H9 (cell line): ENCODE data around the gene CWC27. TPM values are rescaled to one million over a fixed set of nuclear protein-coding genes. Genes with fewer than 3 reads are reported as not detected.

ENCODE experiments used
- DNase-seq: peaks from one replicate; pipeline ENCODE4 v3.0.0-alpha.2; 2017
- H2AFZ ChIP-seq: one replicate; pipeline ENCODE4 v1.6.1; 2013; ENCODE audit warnings: mild to moderate bottlenecking, low read length, control low read depth, moderate library complexity
- H2AK5ac ChIP-seq: 2 replicates; pipeline ENCODE4 v1.6.1; 2013; ENCODE audit warnings: low read length, control low read depth, mixed read lengths; ENCODE audit not compliant: insufficient read length
- H2BK120ac ChIP-seq: one replicate; pipeline ENCODE4 v1.6.1; 2013; ENCODE audit warnings: low read depth, mild to moderate bottlenecking, low read length, control low read depth, inconsistent platforms; ENCODE audit not compliant: poor library complexity, severe bottlenecking
- H2BK12ac ChIP-seq: 2 replicates; pipeline ENCODE4 v1.6.1; 2013; ENCODE audit warnings: low read length, control low read depth, mixed read lengths, low read depth; ENCODE audit not compliant: insufficient read length
- H2BK15ac ChIP-seq: 2 replicates; pipeline ENCODE4 v1.6.1; 2013; ENCODE audit warnings: low read depth, low read length, control low read depth
- H2BK20ac ChIP-seq: one replicate; pipeline ENCODE4 v1.6.1; 2013; ENCODE audit warnings: low read depth, mild to moderate bottlenecking, low read length, control low read depth, inconsistent platforms; ENCODE audit not compliant: poor library complexity, severe bottlenecking
- H2BK5ac ChIP-seq: 2 replicates; pipeline ENCODE4 v1.6.1; 2013; ENCODE audit warnings: low read length, control low read depth, mixed read lengths; ENCODE audit not compliant: insufficient read length
- H3K14ac ChIP-seq: 2 replicates; pipeline ENCODE4 v1.6.1; 2013; ENCODE audit warnings: low read length, control low read depth; ENCODE audit not compliant: insufficient read depth
- H3K18ac ChIP-seq: 2 replicates; pipeline ENCODE4 v1.6.1; 2013; ENCODE audit warnings: low read depth, mild to moderate bottlenecking, mixed read lengths, low read length, control low read depth; ENCODE audit not compliant: insufficient read length
- H3K23ac ChIP-seq: 2 replicates; pipeline ENCODE4 v1.6.1; 2013; ENCODE audit warnings: low read length, control low read depth, mixed read lengths, low read depth; ENCODE audit not compliant: insufficient read length
- H3K23me2 ChIP-seq: 2 replicates; pipeline ENCODE4 v1.6.1; 2013; ENCODE audit warnings: low read depth, mild to moderate bottlenecking, mixed read lengths, low read length, control low read depth; ENCODE audit not compliant: insufficient read length, poor library complexity, severe bottlenecking
- H3K27ac ChIP-seq: 2 replicates; pipeline ENCODE4 v1.5.1; 2013; ENCODE audit warnings: low read length, control low read depth, mixed read lengths, low read depth; ENCODE audit not compliant: insufficient read length
- H3K27me3 ChIP-seq: 2 replicates; pipeline ENCODE4 v1.6.1; 2013; ENCODE audit warnings: low read length, control low read depth, inconsistent platforms; ENCODE audit not compliant: insufficient read depth
- H3K4ac ChIP-seq: 2 replicates; pipeline ENCODE4 v1.6.1; 2013; ENCODE audit warnings: low read depth, mild to moderate bottlenecking, control low read depth, inconsistent platforms, low read length, moderate library complexity
- H3K4me1 ChIP-seq: 2 replicates; pipeline ENCODE4 v1.6.1; 2013; ENCODE audit warnings: low read length, control low read depth, inconsistent platforms; ENCODE audit not compliant: insufficient read depth
- H3K4me2 ChIP-seq: 2 replicates; pipeline ENCODE4 v1.6.1; 2013; ENCODE audit warnings: low read length, control low read depth, mixed read lengths; ENCODE audit not compliant: insufficient read length, insufficient read depth
- H3K56ac ChIP-seq: 2 replicates; pipeline ENCODE4 v1.6.1; 2013; ENCODE audit warnings: low read depth, mild to moderate bottlenecking, mixed read lengths, low read length, control low read depth; ENCODE audit not compliant: insufficient read length
- H3K79me1 ChIP-seq: 2 replicates; pipeline ENCODE4 v1.6.1; 2013; ENCODE audit warnings: low read depth, mild to moderate bottlenecking, moderate library complexity, low read length, control low read depth, inconsistent platforms; ENCODE audit not compliant: insufficient read depth, poor library complexity, severe bottlenecking
- H3K79me2 ChIP-seq: 2 replicates; pipeline ENCODE4 v1.6.1; 2013; ENCODE audit warnings: low read length, control low read depth, inconsistent platforms; ENCODE audit not compliant: insufficient read depth
- H3K9ac ChIP-seq: 2 replicates; pipeline ENCODE4 v1.6.1; 2013; ENCODE audit warnings: low read length, control low read depth, mixed read lengths; ENCODE audit not compliant: insufficient read length; ENCODE audit errors: extremely low read depth
- H3K9me3 ChIP-seq: one replicate; pipeline ENCODE4 v1.6.1; 2013; ENCODE audit warnings: low read depth, low read length, inconsistent platforms; ENCODE audit not compliant: control insufficient read depth
- H3T11ph ChIP-seq: one replicate; pipeline ENCODE4 v1.6.1; 2013; ENCODE audit warnings: mild to moderate bottlenecking, low read length, control low read depth, inconsistent platforms
- H4K20me1 ChIP-seq: one replicate; pipeline ENCODE4 v1.6.1; 2013; ENCODE audit not compliant: control insufficient read depth, insufficient read length, insufficient read depth
- H4K5ac ChIP-seq: 2 replicates; pipeline ENCODE4 v1.6.1; 2013; ENCODE audit warnings: low read depth, mild to moderate bottlenecking, mixed read lengths, low read length, control low read depth; ENCODE audit not compliant: insufficient read length
- H4K8ac ChIP-seq: replicated peaks from 2 replicates; pipeline ENCODE4 v1.6.1; 2013; ENCODE audit warnings: low read length, control low read depth, mixed read lengths, low read depth; ENCODE audit not compliant: insufficient read length
- H4K91ac ChIP-seq: 2 replicates; pipeline ENCODE4 v1.6.1; 2013; ENCODE audit warnings: low read depth, mild to moderate bottlenecking, moderate library complexity, mixed read lengths, low read length, control low read depth; ENCODE audit not compliant: insufficient read length
- H3K27ac Mint-ChIP-seq, 3 experiments: 2 replicates in 2 of 3; 3 replicates in 1 of 3; pipeline ENCODE4 v1.8.0; 2020 to 2021; ENCODE audit warnings: mixed read lengths in 3 of 3, mild to moderate bottlenecking in 1 of 3, moderate library complexity in 1 of 3
- H3K27me3 Mint-ChIP-seq: 2 replicates; pipeline ENCODE4 v1.8.0; 2021; ENCODE audit warnings: low read depth, mild to moderate bottlenecking, moderate library complexity, mixed read lengths
- H3K36me3 Mint-ChIP-seq, 3 experiments: 2 replicates in 2 of 3; 3 replicates in 1 of 3; pipeline ENCODE4 v1.8.0; 2020 to 2021; ENCODE audit warnings: low read depth in 3 of 3, mixed read lengths in 3 of 3; ENCODE audit not compliant: insufficient read depth in 1 of 3
- H3K4me1 Mint-ChIP-seq, 2 experiments: 2 replicates each; pipeline ENCODE4 v1.8.0; 2020; ENCODE audit warnings: mixed read lengths in 2 of 2
- H3K4me3 Mint-ChIP-seq, 2 experiments: 2 replicates in 1 of 2; 3 replicates in 1 of 2; pipeline ENCODE4 v1.8.0; 2020 to 2021; ENCODE audit warnings: mild to moderate bottlenecking in 2 of 2, mixed read lengths in 2 of 2, moderate library complexity in 1 of 2
- H3K9me3 Mint-ChIP-seq, 2 experiments: 2 replicates in 1 of 2; 3 replicates in 1 of 2; pipeline ENCODE4 v1.8.0; 2020; ENCODE audit warnings: mild to moderate bottlenecking in 2 of 2, mixed read lengths in 2 of 2, moderate library complexity in 1 of 2
- WGBS: extraction: QIAGEN DNeasy Blood & Tissue Kit; methylation state at CpG from one replicate; pipeline ENCODE4 v1.1.7; 2013; ENCODE audit warnings: missing lambda C conversion rate, low lambda C conversion rate, mixed read lengths; ENCODE audit not compliant: insufficient read length; ENCODE audit errors: extremely low coverage; 5-methylcytosine and 5-hydroxymethylcytosine counted together
- total RNA-seq: library from RNA; stranded (reverse); gene quantifications from 2 replicates; pipeline ENCODE4 v1.2.1, GENCODE V29; 2021
- TF ChIP-seq, protein P1 (sequence below): fragments of 200-600 bp; sonication (generic); conservative IDR thresholded peaks from 3 replicates; pipeline ENCODE4 v1.8.0; 2021; ENCODE audit warnings: antibody characterized with exemption, mild to moderate bottlenecking

CWC27 gene
- total RNA-seq, 1 experiment from 2014 or later, result 41.9 TPM

- Histone ChIP-seq H3K23ac (no peak overlapping the region), H3K56ac (no peak overlapping the region), H3K79me2 (no peaks in the 10 kb centered on the region), H3K9me3 (no peaks in the 10 kb centered on the region), H4K20me1 (no peaks in the 10 kb centered on the region), H3K23me2 (no peaks in the 10 kb centered on the region), H4K91ac (no peak overlapping the region), H3K4ac (no peak overlapping the region), H2BK120ac (no peak overlapping the region), H3K9ac (no peak overlapping the region), H3K18ac (no peak overlapping the region), H3T11ph (no peak overlapping the region), H3K27me3 (no peaks in the 10 kb centered on the region), H4K8ac (no peak overlapping the region), H3K4me1 (no peaks in the 10 kb centered on the region), H2AK5ac (no peak overlapping the region), H4K5ac (no peak overlapping the region), H3K14ac (no peak overlapping the region), H2BK20ac (no peak overlapping the region), H3K4me2 (no peak overlapping the region), H3K27ac (no peak overlapping the region), H2BK15ac (no peak overlapping the region), H2BK12ac (no peak overlapping the region), H2BK5ac (no peak overlapping the region), H3K79me1 (no peaks in the 10 kb centered on the region), H2AFZ (no peak overlapping the region)
- no peak overlapping the region for H3K4me3 Mint-ChIP-seq
- H3K27ac Mint-ChIP-seq, result no peak overlapping the region
- TF ChIP-seq, protein P1, sequence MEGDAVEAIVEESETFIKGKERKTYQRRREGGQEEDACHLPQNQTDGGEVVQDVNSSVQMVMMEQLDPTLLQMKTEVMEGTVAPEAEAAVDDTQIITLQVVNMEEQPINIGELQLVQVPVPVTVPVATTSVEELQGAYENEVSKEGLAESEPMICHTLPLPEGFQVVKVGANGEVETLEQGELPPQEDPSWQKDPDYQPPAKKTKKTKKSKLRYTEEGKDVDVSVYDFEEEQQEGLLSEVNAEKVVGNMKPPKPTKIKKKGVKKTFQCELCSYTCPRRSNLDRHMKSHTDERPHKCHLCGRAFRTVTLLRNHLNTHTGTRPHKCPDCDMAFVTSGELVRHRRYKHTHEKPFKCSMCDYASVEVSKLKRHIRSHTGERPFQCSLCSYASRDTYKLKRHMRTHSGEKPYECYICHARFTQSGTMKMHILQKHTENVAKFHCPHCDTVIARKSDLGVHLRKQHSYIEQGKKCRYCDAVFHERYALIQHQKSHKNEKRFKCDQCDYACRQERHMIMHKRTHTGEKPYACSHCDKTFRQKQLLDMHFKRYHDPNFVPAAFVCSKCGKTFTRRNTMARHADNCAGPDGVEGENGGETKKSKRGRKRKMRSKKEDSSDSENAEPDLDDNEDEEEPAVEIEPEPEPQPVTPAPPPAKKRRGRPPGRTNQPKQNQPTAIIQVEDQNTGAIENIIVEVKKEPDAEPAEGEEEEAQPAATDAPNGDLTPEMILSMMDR, result no peak
- H3K4me1 Mint-ChIP-seq, result peaks cover 0 to 3% of the 10 kb centered on the region in 2 experiments; a peak in 1 of 4 replicates
- no peak for DNase-seq
- no CpG with 5 or more reads among the region's 2 CpGs for WGBS
- no peaks in the 10 kb centered on the region for H3K9me3 Mint-ChIP-seq
- H3K27me3 Mint-ChIP-seq, result no peaks in the 10 kb centered on the region
- peaks cover 8 to 16% (median 12%) of the 10 kb centered on the region in 3 experiments; a peak in 6 of 7 replicates for H3K36me3 Mint-ChIP-seq
Observed at GRCh38 chr5:64973215-64973614, 204.5 kb downstream of the CWC27 start.
